NCI-H187 treated with DMSO at 0.1 percent for 48 hours (cell line): ENCODE data around the gene GPC5.

ENCODE experiments used
- DNase-seq: peaks from one replicate; lab custom pipeline; 2025; lab: John Stamatoyannopoulos, UW

GPC5 gene

DNA sequence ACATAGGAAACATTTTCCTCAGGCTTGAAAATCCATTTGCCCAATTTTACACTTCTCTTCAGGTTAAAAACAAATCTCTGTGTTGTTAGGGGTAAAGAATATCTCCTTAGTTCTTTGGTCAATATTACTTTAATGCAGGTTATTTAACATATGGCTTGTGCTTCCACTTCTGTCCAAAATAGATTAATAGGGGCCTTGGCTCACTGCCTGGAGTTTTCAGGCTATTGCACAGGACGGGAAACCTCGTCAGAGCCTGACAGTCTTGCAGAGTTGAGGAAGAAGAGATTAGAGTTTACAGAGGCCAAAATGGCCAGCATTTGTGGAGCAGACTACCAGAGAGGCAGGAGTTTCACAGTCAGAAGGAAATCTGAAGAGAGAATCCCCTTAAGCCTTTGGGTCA lies 964.3 kb downstream of the GPC5 start:
- no peak for DNase-seq

- no peak for DNase-seq
Observed at GRCh38 chr13:92365904-92366303, 967.5 kb downstream of the GPC5 start.

DNA sequence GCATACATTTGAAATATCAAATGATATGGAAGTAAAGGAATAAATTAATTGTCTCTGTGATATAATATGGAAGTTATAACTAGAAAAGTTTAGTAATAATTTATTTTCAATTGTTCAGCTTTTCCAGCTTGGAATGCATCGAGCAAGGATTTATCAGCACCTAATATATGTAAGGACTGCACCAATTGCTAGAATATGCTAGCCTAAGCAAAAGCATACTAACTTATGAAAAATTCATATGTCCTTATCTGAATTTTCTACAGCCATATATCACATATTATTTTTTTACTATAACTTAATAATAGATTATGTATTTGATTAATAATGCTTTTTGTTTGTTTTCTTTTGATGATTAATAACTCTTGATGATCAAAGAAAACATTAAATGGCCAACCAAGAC lies 979.0 kb downstream of the GPC5 start:
- DNase-seq, result no peak

DNA sequence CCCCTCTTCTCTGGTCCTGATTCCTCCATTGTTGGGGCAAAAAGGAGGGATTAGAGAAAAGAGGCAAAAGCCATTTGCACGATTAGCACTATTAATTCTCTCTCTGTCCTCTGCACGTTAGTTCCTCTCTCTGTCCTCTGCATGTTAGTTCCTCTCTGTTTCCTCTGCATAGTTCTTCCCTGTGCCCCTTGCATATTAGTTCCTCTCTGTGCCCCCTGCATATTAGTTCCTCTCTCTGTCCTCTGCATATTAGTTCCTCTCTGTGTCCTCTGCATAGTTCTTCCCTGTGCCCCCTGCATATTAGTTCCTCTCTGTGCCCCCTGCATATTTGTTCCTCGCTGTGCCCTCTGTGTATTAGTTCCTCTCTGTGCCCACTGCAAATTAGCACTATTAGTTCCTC lies 981.0 kb downstream of the GPC5 start:
- no peak for DNase-seq

DNA sequence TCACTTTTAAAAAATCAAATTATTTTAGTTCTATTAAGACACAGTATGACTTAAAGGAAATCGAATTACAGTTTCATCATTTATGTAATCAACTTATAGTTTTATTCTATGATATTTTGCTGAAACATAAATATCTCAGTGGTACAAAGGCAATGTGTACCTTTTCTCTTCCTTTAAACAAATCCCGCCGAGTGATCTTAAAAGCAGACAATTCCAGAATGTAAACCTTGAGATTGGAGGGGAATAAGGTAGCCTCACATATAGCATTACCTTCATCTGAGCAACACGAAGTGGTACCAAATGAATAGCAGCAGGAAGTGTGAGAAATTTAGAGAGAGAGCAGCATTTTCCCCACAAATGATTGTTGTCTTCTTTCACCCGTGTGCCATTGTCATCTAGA lies 986.0 kb downstream of the GPC5 start:
- DNase-seq, result no peak

DNA sequence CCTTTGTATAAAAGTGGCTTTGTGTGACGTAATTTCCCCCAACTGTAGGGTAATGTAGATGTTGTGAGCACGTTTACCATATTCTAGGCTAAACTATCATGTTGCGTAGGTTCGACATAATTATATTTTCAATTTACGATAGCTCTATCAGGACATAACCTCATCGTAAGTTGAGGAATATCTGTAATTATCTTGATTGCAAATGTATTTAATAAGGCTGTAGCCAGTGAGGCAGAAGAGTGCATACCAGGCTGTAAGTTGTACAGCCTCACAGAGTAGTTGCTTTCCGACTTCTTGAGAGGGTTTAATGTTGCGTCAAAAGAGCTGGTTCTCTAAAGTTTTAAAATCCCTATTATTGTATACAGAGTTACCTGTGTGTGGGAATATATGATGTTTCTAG lies 988.8 kb downstream of the GPC5 start:
- DNase-seq, result no peak

DNA sequence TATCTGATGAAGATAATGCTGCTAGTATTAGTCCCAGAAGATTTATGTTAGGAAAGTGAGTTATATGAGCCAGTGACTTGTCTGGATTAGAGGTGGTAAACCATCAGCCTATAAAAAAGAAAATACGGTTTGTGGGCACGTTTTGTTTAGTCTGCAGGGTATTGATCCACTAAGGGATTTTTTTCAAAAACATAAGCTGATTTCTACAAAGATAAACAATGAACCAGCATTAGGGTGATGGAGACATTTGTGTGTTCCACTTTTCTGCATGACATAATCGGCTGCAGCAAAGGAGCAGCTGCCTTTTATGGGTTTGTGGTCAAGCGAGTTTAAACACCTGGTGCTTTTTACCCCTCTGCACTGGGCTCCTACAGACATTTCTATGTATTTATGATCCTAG lies 991.8 kb downstream of the GPC5 start:
- DNase-seq, result peak; percentile 97

DNA sequence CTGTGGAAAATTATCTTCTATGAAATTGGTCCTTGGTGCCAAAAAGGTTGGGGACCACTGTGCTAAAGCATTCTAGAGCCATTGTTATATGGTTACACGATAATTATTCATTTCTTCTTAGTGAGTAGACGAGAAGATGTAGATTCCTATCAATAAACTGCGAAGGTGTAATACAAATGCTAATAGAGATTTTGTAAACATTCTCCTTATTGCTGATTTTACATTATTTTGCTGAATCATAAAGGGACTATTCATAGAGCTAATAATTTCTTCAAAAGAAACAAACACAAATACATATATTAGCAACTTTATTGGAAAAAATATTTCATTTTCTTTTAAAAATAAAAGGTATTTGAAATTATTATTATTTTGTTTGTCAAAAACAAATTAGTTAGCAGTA lies 1005.2 kb downstream of the GPC5 start:
- no peak for DNase-seq

DNA sequence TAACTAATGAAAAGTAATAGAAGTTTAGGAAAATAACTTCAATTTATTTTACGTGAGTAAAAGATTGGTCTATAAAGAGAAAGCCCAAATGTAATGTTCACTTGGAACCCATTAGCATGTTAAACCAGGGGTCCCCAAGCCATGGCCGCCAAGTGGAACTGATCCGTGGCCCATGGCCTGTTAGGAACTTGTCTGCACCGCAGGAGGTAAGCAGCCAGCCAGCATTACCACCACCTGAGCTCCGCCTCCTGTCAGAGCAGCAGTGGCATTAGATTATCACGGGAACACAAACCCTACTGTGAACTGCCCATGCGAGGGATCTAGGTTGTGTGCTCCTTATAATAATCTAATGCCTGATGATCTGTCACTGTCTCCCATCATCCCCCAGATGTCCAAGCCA lies 1009.4 kb downstream of the GPC5 start:
- DNase-seq, result no peak

GRCh38 chr13:92412481-92412880 lies 1014.1 kb downstream of the GPC5 start:
- DNase-seq, result no peak

DNA sequence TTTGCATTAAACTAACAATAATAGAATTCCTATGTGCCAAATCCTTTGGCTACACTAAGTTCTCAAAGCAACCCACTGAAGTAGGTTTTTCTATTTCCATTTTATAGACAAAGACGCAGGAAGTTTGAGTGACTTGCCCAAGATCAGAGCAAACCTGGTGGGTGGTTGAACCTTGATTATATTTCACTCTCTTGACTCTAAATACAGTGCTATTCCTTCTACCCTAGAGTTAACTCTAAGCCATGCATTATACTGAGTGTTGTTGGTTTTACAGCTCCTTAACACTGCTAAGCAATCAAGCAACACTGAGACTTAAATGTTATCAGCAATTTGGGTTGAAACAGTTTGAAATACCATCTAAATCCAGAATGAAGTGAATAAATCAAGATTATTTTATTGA lies 1014.6 kb downstream of the GPC5 start:
- no peak for DNase-seq

GRCh38 chr13:92413452-92413851 lies 1015.0 kb downstream of the GPC5 start:
- DNase-seq, result no peak

- no peak for DNase-seq
Observed at GRCh38 chr13:92414851-92415250, 1016.4 kb downstream of the GPC5 start.

DNA sequence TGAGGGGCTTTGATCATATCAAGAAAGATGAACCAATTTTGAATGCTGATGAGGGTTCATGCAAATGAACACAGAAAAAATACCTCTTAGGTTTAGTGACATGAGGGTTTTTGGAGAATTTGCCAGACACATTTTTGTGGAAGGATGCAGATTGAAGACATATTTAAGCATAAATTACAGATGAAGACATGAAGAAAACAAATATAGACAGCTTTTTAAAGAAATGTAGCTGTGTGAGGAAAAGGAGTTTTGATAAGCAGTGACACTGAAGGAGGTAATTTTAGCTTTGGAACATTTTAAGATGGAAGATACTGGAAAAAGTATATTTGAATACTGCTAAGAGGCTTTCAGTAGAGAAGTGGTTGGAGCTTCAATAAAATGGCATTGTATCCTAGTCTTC lies 1017.4 kb downstream of the GPC5 start:
- DNase-seq, result no peak

DNA sequence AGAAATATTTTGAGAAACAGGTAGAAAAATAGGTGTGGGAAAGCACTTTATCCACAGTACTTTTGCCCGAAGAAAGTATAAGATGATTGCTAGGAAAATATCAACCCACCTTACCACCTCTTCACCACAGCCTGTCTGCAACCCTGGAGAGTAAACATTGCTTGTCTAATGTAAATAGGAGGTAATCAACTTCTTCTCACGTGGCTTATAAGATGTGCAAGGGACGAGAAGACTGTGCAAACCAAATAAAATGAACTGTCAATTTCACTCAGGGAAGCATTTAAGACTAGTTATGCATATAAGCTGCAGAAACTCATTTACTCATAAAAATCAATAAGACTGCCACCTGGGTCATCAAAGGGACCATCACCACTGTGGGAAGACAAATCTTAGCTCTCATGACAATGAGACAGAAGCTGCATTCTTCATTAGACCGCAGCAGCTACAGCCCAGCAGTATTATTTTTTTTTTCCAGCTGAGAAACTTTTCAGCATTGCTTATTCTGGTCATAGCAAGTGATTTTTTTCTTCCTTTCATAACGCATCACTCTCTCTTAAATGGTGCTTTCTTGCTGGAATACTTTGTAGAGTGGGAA lies 1020.5 kb downstream of the GPC5 start:
- peak; percentile 45 for DNase-seq

- DNase-seq, result no peak
Observed at GRCh38 chr13:92429231-92429630, 1030.8 kb downstream of the GPC5 start.

GRCh38 chr13:92433386-92433785 lies 1035.0 kb downstream of the GPC5 start:
- DNase-seq, result no peak

DNA sequence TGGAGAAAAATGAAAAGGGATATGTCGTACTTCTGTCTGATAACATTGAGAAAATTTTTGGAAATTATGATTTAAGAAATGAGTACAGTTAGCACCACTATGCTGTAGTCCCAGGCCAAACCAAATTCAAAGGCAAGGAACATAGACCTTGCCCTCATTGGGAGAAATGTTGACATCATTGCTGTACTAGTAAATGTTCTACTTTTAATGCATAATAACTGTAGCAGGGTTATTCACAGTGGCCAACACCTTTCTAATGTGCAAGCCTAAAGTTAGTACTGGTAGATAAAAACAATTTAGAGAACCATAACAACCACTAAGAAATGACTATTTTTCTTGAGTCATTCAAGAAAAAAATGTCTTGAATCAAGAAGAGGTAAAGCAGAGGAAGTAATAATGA lies 1035.5 kb downstream of the GPC5 start:
- DNase-seq, result no peak

GRCh38 chr13:92436924-92437323 lies 1038.5 kb downstream of the GPC5 start:
- no peak for DNase-seq

DNA sequence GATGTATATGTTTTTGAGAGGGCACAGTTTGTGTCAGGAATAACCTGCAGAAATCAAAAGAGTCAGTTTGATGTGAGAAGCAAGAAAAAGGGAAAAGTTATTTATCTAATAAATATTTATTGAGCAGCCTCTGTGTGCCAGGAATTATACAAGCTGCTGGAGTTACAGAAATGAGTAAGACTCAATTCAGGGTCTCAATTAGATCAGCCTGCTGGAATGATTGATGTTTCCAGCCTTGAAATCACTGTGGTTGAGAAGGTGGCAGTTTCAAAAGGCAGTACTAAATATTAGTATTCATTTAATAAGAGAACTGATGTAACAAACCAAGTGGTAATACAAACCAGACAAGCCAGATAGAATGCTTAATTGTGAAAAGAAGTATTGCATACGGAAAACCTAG lies 1045.8 kb downstream of the GPC5 start:
- no peak for DNase-seq

- DNase-seq, result no peak
Observed at GRCh38 chr13:92451060-92451459, 1052.6 kb downstream of the GPC5 start.

DNA sequence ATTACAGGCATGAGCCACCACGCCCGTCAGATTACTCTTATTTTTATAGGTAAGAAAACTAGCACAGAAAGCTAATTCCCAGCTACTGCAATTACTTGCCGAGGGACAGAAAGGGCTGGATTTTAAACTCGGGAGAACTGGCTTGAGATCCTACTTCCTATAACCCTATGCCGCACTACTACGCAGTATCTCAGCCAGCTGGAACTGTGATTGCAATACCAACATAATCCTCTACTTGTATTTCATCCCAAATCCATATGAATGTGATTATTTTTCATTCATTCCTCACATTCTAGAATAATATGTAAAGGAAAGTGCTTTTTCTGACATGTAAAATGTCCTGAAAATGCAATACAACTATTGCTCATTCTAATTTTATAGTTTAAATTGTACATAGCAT lies 1054.4 kb downstream of the GPC5 start:
- no peak for DNase-seq

DNA sequence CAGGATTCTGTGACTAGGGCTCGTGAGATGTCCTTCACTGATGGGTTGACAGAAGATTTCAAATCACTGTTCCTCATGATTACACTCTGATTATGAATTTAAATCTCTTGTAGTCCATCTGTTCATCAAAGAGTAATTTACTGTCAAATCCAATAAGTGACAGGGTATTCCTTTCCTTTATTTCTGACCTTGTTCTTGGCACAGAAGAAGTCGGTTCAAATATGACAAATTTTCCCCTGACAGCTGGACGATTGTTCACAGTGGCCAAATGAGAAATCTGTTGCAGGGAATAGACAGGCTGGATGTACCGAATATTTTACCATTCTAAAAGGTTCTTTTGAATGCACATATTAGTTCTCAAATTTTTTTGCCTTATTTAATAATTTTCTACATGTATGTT lies 1060.9 kb downstream of the GPC5 start:
- no peak for DNase-seq

DNA sequence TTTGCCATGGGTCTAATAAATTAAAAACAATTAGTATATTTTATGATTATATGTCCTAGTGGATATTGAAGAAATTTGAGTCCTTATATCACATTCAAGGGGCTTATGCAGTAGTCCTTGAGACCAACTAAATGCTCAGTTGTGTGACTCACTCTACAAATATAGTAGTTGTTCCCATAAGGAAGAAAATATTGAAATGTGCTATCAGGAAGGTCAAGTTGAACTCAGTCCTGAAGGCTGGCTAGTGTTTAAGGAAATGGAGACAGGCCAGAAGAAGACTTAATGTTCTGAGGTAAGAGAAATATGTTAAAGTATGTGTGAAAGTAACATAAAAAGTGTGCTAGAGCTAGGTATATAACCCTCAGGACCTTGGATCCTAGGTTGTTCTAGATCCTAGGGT lies 1062.1 kb downstream of the GPC5 start:
- no peak for DNase-seq

DNA sequence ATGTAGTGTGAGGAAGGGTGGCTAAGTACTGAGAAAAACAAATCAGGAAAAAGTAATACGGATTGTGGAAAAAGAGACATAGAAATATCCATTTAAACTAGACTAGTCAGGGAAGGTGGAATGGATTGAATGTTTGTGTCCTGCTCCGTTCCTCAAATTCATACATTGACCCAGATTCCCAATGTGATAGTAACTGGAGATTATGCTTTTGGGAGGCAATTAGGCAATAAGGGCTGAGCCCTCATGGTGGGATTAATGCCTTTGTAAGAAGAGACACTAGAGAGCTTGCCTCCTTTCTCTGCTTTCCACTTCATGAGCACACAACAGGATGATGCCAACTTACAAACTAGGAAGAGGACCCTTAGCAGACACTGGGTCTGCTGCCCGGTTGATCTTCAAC lies 1063.0 kb downstream of the GPC5 start:
- DNase-seq, result no peak
